HG02852 (cell line): ENCODE measurements around the gene PEPD.

ENCODE experiments used
- ATAC-seq: cut with Tn5 transposase; IDR thresholded peaks from one replicate; pipeline ENCODE4 v1.9.1; 2021; ENCODE audit warnings: mild to moderate bottlenecking, moderate library complexity; ENCODE audit not compliant: unreplicated experiment

The PEPD gene

DNA sequence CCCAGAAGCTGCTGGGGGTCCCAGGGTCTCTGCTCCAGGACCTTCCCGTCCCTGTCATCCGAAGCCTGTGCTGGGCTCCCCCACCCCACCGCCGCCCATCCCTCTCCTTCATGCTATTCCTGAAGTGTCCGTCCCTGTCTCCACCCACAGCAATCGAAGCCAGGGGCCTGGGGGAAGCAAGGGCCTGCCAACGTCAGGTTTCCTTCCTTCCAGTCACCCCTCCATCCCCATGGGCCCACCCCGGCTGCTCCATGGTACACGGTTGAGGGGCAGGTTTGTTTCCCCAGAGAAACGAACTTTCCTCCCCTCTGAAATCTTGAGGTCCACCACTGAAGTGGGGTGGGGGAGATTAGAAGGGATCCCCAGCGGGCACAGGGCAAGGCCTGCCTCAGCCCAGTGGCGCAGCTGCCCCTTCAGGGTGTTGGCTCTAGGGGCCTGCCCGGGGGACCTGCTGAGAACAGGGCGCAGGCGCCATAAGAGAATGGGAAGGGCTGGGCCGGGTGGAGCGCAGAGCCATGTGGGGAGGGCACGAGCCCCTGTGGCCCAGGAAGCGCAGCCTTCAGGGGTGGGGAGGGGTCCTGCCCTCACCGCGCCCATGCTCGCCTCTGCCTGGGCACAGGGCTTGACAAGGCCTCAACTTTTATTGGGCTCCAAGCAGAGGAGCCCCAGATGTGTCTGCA lies 132.0 kb downstream of the PEPD start:
- no peak for ATAC-seq

DNA sequence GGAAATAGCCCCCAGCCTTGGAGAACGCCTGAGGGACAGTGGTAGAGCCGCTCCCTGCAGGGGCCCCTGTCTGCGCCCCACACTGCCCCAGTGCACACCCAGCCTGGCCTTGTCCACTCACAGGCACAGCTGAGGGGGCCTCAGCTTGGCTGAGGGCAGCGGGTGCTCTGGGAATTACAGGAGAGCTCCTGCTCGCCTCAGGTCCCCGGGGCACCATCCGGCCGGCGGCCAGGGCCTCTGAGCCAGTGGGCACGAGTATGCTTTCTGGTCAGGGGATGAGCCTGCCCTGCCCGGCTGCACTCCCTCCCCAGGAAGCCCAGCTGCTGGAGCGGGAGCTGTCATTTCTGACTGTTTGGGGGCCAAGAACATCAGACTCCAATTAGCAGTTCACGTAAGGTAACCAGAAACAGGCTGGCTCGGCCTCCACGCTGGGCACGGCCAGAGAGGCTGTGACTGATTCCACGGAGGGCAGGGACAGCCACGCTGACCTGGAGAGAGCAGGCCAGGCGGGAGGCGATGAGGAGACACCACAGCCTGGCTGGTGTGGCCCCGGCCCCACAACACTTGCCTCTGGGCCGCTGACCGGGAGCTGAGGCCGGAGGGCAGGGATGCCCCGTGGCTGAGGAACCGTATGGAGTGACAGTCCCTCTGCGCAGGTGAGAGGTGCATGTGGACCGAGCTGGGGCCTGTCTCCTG lies 132.7 kb downstream of the PEPD start:
- no peak for ATAC-seq

DNA sequence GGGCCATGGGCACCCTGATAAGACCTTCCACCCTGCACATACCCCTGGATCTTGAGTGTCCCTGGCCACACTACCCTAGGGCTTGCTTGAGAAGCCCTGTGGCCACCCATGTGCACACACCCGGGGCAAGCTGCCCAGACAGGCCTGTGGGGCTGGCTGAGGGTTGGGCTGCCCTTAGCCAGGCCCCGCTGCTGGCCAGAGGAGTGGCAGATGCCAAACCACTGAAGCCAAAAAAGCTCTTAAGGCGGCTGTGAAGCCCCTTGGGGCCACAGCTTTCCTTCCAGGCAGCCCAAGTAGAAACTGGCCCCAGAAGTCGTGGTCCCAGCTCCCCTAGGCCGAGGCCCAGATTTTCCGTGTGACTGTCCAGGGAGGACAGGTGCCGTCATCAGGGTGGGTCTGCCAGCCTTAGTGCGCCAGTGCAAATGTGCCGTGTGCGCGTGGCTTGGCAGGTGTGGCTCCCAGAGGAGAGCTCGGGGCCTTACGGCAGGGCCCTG lies 133.3 kb downstream of the PEPD start:
- no peak for ATAC-seq

DNA sequence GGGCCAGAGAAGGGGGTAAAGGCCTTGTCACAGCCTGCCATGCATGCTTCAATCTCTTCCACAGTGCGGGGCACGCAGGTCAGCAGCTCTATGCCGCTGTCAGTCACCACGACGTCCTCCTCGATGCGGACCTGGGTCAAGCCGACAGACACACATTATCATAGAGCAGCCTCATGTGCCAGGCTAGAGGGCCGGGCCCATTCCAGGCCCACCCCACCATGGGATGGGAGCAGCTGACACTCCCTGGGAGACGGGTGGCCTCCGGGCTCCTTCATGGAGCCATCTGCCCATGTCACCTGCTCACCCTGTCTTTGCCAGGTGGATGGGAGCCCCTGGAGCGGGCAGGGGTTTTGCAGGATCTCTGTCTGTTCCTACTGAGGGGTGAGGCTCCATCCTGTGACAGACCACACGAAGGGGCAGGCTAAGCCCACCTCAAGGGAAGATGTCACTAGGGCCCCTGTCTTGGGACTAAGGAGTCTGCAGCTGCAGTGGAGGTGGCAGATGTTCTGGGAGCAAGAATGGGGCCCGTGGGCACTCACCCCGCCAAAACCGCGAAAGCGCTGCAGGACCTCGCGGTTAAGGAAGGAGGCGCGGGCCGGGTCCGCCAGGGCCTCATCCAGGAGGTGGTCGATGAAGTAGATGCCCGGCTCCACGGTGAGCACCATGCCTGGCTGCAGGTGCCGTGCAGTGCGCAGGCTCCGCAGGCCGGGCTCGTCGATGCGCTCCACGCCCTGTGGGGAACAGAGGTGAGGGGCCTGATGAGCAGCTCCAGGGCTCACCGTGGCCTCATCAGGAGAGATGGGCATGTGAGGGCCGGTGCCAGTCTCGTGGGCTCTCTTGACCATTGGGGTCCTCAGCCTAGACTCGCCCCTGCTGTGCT lies 134.0 kb downstream of the PEPD start:
- no peak for ATAC-seq

GRCh38 chr19:33386361-33386858 lies 135.2 kb downstream of the PEPD start:
- ATAC-seq = no peak

DNA sequence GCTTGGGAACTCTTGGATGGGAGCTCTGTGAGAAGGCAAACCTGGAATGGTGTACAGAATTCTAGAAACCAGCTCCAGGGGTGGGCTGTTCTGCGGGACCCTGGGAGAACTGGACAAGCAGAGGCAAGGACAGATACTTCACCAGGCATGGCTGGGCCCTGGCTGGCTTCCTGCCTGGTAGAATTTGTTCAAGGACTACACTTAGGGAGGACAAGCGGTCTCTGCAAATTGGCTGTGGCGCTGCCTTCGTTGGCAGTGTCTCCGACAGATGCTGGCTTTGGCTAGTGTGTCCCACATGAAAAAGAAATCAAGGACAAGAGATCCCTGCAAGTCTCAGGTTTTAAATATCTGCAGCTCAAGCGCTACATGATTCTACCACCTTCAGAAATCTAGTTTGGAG lies 135.6 kb downstream of the PEPD start:
- ATAC-seq = no peak

DNA sequence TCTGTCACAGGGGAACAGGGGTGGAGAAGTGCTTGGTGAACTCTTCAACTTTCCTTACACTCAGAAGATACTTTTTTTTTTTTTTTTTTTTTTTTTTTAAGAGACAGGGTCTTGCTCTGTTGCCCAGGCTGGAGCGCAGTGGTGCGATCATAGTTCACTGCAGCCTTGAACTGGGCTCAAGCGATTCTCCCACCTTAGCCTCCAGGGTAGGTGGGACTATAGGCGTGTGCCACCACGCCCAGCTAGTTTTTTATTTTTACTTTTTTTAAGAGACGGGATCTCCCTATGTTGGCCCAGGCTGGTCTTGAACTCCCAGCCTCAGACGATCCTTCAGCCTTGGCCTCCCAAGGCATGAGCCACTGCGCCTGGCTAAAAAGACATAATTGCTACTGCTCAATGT lies 136.6 kb downstream of the PEPD start:
- ATAC-seq = no peak

GRCh38 chr19:33383720-33384292 lies 137.8 kb downstream of the PEPD start:
- no peak for ATAC-seq

DNA sequence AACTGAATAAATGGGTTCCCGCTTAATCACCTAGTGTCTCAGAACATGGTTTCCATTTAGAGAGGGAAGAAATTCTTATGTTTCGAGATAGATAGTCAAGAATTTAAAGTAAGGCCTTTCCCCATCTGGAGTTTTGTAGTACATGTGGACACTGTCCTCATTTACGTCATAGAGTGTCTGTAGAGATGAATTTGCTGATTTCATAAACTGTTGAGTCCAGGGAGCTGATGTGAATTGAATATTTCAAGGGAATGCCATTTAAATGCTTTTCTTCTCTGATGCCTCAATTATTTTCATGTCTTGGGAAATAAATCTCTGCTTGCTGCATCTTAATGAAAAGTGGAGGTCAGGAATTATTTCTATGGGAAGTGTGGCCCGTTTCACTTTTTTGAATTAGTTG lies 138.6 kb downstream of the PEPD start:
- ATAC-seq = no peak

GRCh38 chr19:33382006-33382405 lies 139.6 kb downstream of the PEPD start:
- no peak for ATAC-seq

DNA sequence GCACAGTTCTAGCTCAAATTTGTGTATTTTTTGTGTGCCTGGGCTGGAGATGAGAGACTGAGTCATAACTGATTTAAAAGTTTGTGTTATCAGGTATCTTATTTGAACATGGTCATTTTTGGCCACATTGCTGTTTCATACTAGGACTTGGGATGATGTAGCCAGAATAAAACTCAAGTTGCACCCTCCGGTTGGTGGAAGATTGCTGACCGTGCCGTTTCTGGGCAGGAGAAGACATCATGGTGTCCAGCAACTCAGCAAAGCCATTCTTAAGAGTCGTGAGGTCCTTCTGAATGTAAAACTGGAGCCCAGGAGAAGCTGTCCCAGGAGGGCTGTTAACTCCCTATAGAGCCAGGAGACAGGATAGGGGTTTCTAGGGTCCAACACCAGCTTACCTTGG lies 140.5 kb downstream of the PEPD start:
- ATAC-seq = no peak

DNA sequence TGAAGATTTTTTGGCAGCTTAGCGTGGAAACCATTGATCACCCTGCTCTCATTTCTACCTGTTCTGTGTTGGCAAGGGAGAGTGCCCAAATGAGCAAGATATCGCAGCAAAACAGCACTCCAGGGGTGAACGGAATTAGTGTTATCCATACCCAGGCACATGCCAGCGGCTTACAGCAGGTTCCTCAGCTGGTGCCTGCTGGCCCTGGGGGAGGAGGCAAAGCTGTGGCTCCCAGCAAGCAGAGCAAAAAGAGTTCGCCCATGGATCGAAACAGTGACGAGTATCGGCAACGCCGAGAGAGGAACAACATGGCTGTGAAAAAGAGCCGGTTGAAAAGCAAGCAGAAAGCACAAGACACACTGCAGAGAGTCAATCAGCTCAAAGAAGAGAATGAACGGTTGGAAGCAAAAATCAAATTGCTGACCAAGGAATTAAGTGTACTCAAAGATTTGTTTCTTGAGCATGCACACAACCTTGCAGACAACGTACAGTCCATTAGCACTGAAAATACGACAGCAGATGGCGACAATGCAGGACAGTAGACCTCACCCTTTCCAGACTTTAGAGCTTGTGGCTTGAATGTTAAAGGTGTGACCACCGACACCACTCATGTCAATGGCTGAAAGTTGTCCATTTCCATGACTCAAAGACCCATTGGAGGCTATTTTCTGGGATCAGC lies 142.3 kb downstream of the PEPD start:
- ATAC-seq = no peak

DNA sequence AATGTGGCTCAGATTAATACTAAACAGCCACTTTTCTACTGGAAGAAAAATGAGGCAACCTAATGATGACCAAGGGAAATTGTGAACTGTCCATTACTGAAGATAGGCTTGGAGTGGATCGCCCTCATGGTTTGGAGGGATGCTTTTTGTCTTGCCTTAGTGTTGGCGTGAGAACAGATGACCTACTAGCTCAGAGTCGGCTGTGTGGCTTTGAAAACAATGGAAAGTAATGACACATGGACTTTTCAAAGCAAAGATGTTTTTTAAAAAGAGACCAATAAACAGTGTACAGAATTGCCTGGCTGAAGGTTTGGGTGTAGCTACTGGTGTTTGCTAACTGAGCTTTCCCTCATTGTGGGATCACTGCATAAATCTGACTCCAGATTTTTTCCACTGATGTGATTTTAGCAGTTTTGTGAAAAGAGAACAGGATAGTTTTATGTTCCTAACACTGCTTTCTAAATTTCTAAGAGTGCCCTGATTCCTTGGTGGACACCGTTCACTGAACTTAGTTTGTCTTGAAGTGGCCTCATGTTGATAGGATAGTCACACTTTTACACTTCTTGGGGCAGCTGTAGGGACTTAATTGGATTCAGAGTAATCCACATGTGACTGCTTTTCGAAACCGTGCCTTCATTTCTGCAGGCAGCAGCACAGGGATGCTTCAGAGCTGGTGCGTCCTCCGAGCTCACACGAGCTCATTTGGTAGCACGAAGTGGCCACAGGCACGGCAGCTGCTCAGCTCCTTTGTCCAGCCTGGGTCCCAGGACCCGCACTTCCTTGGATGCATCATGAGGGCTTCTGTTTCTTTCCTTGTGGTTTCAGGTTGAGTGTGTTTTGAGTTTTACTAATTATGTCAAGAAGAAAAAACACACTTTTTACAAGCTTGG lies 143.8 kb downstream of the PEPD start:
- no peak for ATAC-seq

DNA sequence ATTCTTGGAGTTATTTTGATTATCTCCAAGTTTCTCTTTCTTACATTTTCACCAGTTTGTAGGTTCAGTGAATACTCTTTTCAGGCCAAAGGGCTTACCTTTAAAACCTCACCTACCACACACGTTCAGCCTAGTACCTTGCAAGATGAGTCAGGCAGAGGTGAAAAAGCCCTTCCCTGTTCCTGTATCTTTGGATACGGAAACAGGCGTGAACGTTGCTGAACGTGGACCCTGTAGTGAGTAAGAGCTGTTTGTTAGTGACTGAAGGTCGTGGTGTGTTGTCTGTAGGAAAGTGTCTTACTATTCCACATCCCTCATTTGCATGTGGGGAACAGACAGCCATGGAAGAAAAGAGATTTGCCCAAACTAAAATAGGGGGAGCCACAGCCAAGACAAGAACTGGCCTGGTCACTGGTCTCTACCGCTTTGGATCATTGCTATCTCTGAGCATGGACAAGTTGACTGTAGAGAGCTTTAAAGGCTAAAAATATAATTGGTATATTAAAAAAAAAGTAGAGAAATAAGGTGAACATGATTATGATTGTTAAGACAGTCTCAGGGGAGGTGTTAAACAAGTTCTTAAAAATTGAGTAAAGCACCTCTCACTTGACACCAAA lies 144.5 kb downstream of the PEPD start:
- ATAC-seq = no peak

DNA sequence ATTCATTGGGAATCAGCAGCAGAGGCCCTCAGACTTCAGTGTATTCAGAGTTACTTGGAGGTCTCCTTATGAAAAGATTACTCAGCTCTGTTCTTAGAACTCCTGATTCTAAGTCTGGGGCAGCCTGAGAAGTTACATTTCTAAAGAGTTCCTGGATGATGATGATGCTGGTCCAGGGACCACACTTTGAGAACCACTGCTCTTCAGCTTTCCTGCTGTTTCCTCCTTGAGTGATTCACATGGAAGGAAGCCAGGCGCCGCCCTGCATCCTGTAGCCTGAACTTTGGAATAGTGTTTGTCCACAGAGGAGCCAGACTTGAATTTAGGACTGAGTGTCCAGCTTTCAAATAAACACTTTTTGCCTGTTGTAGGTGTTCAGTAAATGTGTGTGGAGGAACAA lies 145.2 kb downstream of the PEPD start:
- no peak for ATAC-seq

GRCh38 chr19:33375837-33376159 lies 145.8 kb downstream of the PEPD start:
- no peak for ATAC-seq

- ATAC-seq = no peak
Measured at GRCh38 chr19:33375156-33375836, 146.3 kb downstream of the PEPD start.

DNA sequence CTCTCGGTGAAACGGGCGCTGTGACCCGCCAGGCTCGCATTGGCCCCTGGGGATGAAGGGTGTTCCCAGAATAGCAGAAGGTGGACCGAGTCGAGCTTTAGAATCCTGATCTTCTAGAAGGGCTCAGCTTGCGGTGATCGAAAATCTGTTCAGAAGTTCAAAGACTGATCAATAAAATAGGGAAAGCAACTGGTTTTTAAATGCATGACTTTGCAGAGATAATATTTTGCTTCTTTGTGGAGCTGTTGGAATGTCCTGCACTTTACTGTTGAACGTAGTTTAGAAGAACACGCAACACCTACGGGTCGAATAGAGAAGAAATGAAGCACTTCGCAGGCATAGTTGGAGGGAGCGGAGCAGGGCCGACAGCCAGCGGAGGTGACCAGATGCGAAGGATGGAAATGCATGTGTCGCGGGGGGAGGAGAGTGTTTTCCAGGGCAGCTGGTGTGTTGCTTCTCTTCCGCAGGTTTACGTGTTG lies 147.3 kb downstream of the PEPD start:
- ATAC-seq = no peak
